H9 (cell line): Measurements from ENCODE around the gene ZNF407. TPM values are rescaled to one million over a fixed set of nuclear protein-coding genes. Genes with fewer than 3 reads are reported as not detected.

Experiments used
- DNase-seq: peaks from one replicate; pipeline ENCODE4 v3.0.0-alpha.2; 2017
- H2AFZ ChIP-seq: one replicate; pipeline ENCODE4 v1.6.1; 2013; ENCODE audit warnings: mild to moderate bottlenecking, low read length, control low read depth, moderate library complexity
- H2AK5ac ChIP-seq: 2 replicates; pipeline ENCODE4 v1.6.1; 2013; ENCODE audit warnings: low read length, control low read depth, mixed read lengths; ENCODE audit not compliant: insufficient read length
- H2BK120ac ChIP-seq: one replicate; pipeline ENCODE4 v1.6.1; 2013; ENCODE audit warnings: low read depth, mild to moderate bottlenecking, low read length, control low read depth, inconsistent platforms; ENCODE audit not compliant: poor library complexity, severe bottlenecking
- H2BK12ac ChIP-seq: 2 replicates; pipeline ENCODE4 v1.6.1; 2013; ENCODE audit warnings: low read length, control low read depth, mixed read lengths, low read depth; ENCODE audit not compliant: insufficient read length
- H2BK15ac ChIP-seq: 2 replicates; pipeline ENCODE4 v1.6.1; 2013; ENCODE audit warnings: low read depth, low read length, control low read depth
- H2BK20ac ChIP-seq: one replicate; pipeline ENCODE4 v1.6.1; 2013; ENCODE audit warnings: low read depth, mild to moderate bottlenecking, low read length, control low read depth, inconsistent platforms; ENCODE audit not compliant: poor library complexity, severe bottlenecking
- H2BK5ac ChIP-seq: 2 replicates; pipeline ENCODE4 v1.6.1; 2013; ENCODE audit warnings: low read length, control low read depth, mixed read lengths; ENCODE audit not compliant: insufficient read length
- H3K14ac ChIP-seq: 2 replicates; pipeline ENCODE4 v1.6.1; 2013; ENCODE audit warnings: low read length, control low read depth; ENCODE audit not compliant: insufficient read depth
- H3K18ac ChIP-seq: 2 replicates; pipeline ENCODE4 v1.6.1; 2013; ENCODE audit warnings: low read depth, mild to moderate bottlenecking, mixed read lengths, low read length, control low read depth; ENCODE audit not compliant: insufficient read length
- H3K23ac ChIP-seq: 2 replicates; pipeline ENCODE4 v1.6.1; 2013; ENCODE audit warnings: low read length, control low read depth, mixed read lengths, low read depth; ENCODE audit not compliant: insufficient read length
- H3K23me2 ChIP-seq: 2 replicates; pipeline ENCODE4 v1.6.1; 2013; ENCODE audit warnings: low read depth, mild to moderate bottlenecking, mixed read lengths, low read length, control low read depth; ENCODE audit not compliant: insufficient read length, poor library complexity, severe bottlenecking
- H3K27ac ChIP-seq: 2 replicates; pipeline ENCODE4 v1.5.1; 2013; ENCODE audit warnings: low read length, control low read depth, mixed read lengths, low read depth; ENCODE audit not compliant: insufficient read length
- H3K27me3 ChIP-seq: 2 replicates; pipeline ENCODE4 v1.6.1; 2013; ENCODE audit warnings: low read length, control low read depth, inconsistent platforms; ENCODE audit not compliant: insufficient read depth
- H3K4ac ChIP-seq: 2 replicates; pipeline ENCODE4 v1.6.1; 2013; ENCODE audit warnings: low read depth, mild to moderate bottlenecking, control low read depth, inconsistent platforms, low read length, moderate library complexity
- H3K4me1 ChIP-seq: 2 replicates; pipeline ENCODE4 v1.6.1; 2013; ENCODE audit warnings: low read length, control low read depth, inconsistent platforms; ENCODE audit not compliant: insufficient read depth
- H3K4me2 ChIP-seq: 2 replicates; pipeline ENCODE4 v1.6.1; 2013; ENCODE audit warnings: low read length, control low read depth, mixed read lengths; ENCODE audit not compliant: insufficient read length, insufficient read depth
- H3K56ac ChIP-seq: 2 replicates; pipeline ENCODE4 v1.6.1; 2013; ENCODE audit warnings: low read depth, mild to moderate bottlenecking, mixed read lengths, low read length, control low read depth; ENCODE audit not compliant: insufficient read length
- H3K79me1 ChIP-seq: 2 replicates; pipeline ENCODE4 v1.6.1; 2013; ENCODE audit warnings: low read depth, mild to moderate bottlenecking, moderate library complexity, low read length, control low read depth, inconsistent platforms; ENCODE audit not compliant: insufficient read depth, poor library complexity, severe bottlenecking
- H3K79me2 ChIP-seq: 2 replicates; pipeline ENCODE4 v1.6.1; 2013; ENCODE audit warnings: low read length, control low read depth, inconsistent platforms; ENCODE audit not compliant: insufficient read depth
- H3K9ac ChIP-seq: 2 replicates; pipeline ENCODE4 v1.6.1; 2013; ENCODE audit warnings: low read length, control low read depth, mixed read lengths; ENCODE audit not compliant: insufficient read length; ENCODE audit errors: extremely low read depth
- H3K9me3 ChIP-seq: one replicate; pipeline ENCODE4 v1.6.1; 2013; ENCODE audit warnings: low read depth, low read length, inconsistent platforms; ENCODE audit not compliant: control insufficient read depth
- H3T11ph ChIP-seq: one replicate; pipeline ENCODE4 v1.6.1; 2013; ENCODE audit warnings: mild to moderate bottlenecking, low read length, control low read depth, inconsistent platforms
- H4K20me1 ChIP-seq: one replicate; pipeline ENCODE4 v1.6.1; 2013; ENCODE audit not compliant: control insufficient read depth, insufficient read length, insufficient read depth
- H4K5ac ChIP-seq: 2 replicates; pipeline ENCODE4 v1.6.1; 2013; ENCODE audit warnings: low read depth, mild to moderate bottlenecking, mixed read lengths, low read length, control low read depth; ENCODE audit not compliant: insufficient read length
- H4K8ac ChIP-seq: replicated peaks from 2 replicates; pipeline ENCODE4 v1.6.1; 2013; ENCODE audit warnings: low read length, control low read depth, mixed read lengths, low read depth; ENCODE audit not compliant: insufficient read length
- H4K91ac ChIP-seq: 2 replicates; pipeline ENCODE4 v1.6.1; 2013; ENCODE audit warnings: low read depth, mild to moderate bottlenecking, moderate library complexity, mixed read lengths, low read length, control low read depth; ENCODE audit not compliant: insufficient read length
- H3K27ac Mint-ChIP-seq, 3 experiments: 2 replicates in 2 of 3; 3 replicates in 1 of 3; pipeline ENCODE4 v1.8.0; 2020 to 2021; ENCODE audit warnings: mixed read lengths in 3 of 3, mild to moderate bottlenecking in 1 of 3, moderate library complexity in 1 of 3
- H3K27me3 Mint-ChIP-seq: 2 replicates; pipeline ENCODE4 v1.8.0; 2021; ENCODE audit warnings: low read depth, mild to moderate bottlenecking, moderate library complexity, mixed read lengths
- H3K36me3 Mint-ChIP-seq, 3 experiments: 2 replicates in 2 of 3; 3 replicates in 1 of 3; pipeline ENCODE4 v1.8.0; 2020 to 2021; ENCODE audit warnings: low read depth in 3 of 3, mixed read lengths in 3 of 3; ENCODE audit not compliant: insufficient read depth in 1 of 3
- H3K4me1 Mint-ChIP-seq, 2 experiments: 2 replicates each; pipeline ENCODE4 v1.8.0; 2020; ENCODE audit warnings: mixed read lengths in 2 of 2
- H3K4me3 Mint-ChIP-seq, 2 experiments: 2 replicates in 1 of 2; 3 replicates in 1 of 2; pipeline ENCODE4 v1.8.0; 2020 to 2021; ENCODE audit warnings: mild to moderate bottlenecking in 2 of 2, mixed read lengths in 2 of 2, moderate library complexity in 1 of 2
- H3K9me3 Mint-ChIP-seq, 2 experiments: 2 replicates in 1 of 2; 3 replicates in 1 of 2; pipeline ENCODE4 v1.8.0; 2020; ENCODE audit warnings: mild to moderate bottlenecking in 2 of 2, mixed read lengths in 2 of 2, moderate library complexity in 1 of 2
- CTCF ChIP-seq: fragments of 200-600 bp; sonication (generic); conservative IDR thresholded peaks from 3 replicates; pipeline ENCODE4 v1.8.0; 2021; ENCODE audit warnings: antibody characterized with exemption, mild to moderate bottlenecking
- WGBS: extraction: QIAGEN DNeasy Blood & Tissue Kit; methylation state at CpG from one replicate; pipeline ENCODE4 v1.1.7; 2013; ENCODE audit warnings: missing lambda C conversion rate, low lambda C conversion rate, mixed read lengths; ENCODE audit not compliant: insufficient read length; ENCODE audit errors: extremely low coverage; 5-methylcytosine and 5-hydroxymethylcytosine counted together
- total RNA-seq: library from RNA; stranded (reverse); gene quantifications from 2 replicates; pipeline ENCODE4 v1.2.1, GENCODE V29; 2021

Gene ZNF407
- total RNA-seq, 1 experiment from 2014 or later = 8.7 TPM

GRCh38 chr18:75009296-75009695 is 411.6 kb downstream of the ZNF407 start:
- H3K79me2 ChIP-seq = no peaks in the 10 kb centered on the region
- no peak overlapping the region for H4K5ac ChIP-seq
- no peak overlapping the region for H2BK20ac ChIP-seq
- no CpG with 5 or more reads among the region's 2 CpGs for WGBS
- H3K4me2 ChIP-seq = no peak overlapping the region
- H3K4me1 Mint-ChIP-seq = peaks cover 9 to 10% of the 10 kb centered on the region in 2 experiments
- no peaks in the 10 kb centered on the region for H3K23me2 ChIP-seq
- H3K18ac ChIP-seq = no peak overlapping the region
- no peak for TF ChIP-seq CTCF
- H2AFZ ChIP-seq = no peak overlapping the region
- no peak overlapping the region for H2AK5ac ChIP-seq
- H4K8ac ChIP-seq = no peak overlapping the region
- no peaks in the 10 kb centered on the region; the same call in 1 of the 2 replicates for H3K4me1 ChIP-seq
- no peak overlapping the region for H2BK5ac ChIP-seq
- H3K14ac ChIP-seq = no peak overlapping the region
- no peaks in the 10 kb centered on the region for H3K36me3 Mint-ChIP-seq
- H3K79me1 ChIP-seq = no peaks in the 10 kb centered on the region
- H3K9ac ChIP-seq = no peak overlapping the region
- no peak overlapping the region for H3K4ac ChIP-seq
- H3K23ac ChIP-seq = no peak overlapping the region
- H3K27me3 ChIP-seq = no peaks in the 10 kb centered on the region
- no peak overlapping the region for H3K4me3 Mint-ChIP-seq
- no peak overlapping the region for H3T11ph ChIP-seq
- H4K91ac ChIP-seq = no peak overlapping the region
- H4K20me1 ChIP-seq = no peaks in the 10 kb centered on the region
- H3K27ac ChIP-seq = no peak overlapping the region
- no peak overlapping the region for H3K27ac Mint-ChIP-seq
- no peaks in the 10 kb centered on the region for H3K9me3 ChIP-seq
- H2BK15ac ChIP-seq = no peak overlapping the region
- H3K27me3 Mint-ChIP-seq = no peaks in the 10 kb centered on the region
- H2BK120ac ChIP-seq = no peak overlapping the region
- H3K56ac ChIP-seq = no peak overlapping the region
- no peak for DNase-seq
- H2BK12ac ChIP-seq = no peak overlapping the region
- H3K9me3 Mint-ChIP-seq = no peaks in the 10 kb centered on the region
